Measurements from ENCODE around the gene PIEZO2. TPM values are rescaled to one million over a fixed set of nuclear protein-coding genes. Genes with fewer than 3 reads are reported as not detected.

Gene PIEZO2
- total and polyA plus RNA-seq, 2 experiments from 2014 or later = 24.5 to 70.8 TPM

DNA sequence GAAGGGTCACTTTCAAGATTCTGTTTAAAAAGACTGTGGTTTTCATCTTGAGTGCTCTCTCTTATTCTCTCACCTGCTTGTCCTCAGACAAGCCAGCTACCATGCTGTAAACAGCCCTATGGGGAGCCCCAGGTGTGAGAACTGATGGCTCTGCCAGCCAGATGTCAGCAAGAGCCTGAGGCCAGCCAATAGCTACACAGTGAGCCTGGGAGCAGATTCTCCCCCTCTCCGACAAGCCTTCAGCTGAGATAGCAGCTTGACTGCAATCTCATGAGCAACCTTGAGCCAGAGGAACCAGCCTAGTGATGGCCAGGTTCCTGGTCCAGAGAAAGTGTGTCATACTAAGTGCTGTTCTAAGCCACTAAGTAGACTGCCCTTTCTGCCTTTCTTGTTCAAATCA lies 351.5 kb downstream of the PIEZO2 start:
- TF ChIP-seq EZH2 (IDR thresholded peaks at IDR 0.05; ENCODE audit: borderline replicate concordance) (no peak), EZH2phosphoT487 (IDR thresholded peaks at IDR 0.05; ENCODE audit: low read depth, severe bottlenecking, unreplicated experiment) (no peak)
- TF ChIP-seq, protein P1, sequence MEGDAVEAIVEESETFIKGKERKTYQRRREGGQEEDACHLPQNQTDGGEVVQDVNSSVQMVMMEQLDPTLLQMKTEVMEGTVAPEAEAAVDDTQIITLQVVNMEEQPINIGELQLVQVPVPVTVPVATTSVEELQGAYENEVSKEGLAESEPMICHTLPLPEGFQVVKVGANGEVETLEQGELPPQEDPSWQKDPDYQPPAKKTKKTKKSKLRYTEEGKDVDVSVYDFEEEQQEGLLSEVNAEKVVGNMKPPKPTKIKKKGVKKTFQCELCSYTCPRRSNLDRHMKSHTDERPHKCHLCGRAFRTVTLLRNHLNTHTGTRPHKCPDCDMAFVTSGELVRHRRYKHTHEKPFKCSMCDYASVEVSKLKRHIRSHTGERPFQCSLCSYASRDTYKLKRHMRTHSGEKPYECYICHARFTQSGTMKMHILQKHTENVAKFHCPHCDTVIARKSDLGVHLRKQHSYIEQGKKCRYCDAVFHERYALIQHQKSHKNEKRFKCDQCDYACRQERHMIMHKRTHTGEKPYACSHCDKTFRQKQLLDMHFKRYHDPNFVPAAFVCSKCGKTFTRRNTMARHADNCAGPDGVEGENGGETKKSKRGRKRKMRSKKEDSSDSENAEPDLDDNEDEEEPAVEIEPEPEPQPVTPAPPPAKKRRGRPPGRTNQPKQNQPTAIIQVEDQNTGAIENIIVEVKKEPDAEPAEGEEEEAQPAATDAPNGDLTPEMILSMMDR (IDR thresholded peaks at IDR 0.05; ENCODE audit: poor library complexity) = no peak
- H3K4me2 ChIP-seq = peak overlapping the region; percentile 38

DNA sequence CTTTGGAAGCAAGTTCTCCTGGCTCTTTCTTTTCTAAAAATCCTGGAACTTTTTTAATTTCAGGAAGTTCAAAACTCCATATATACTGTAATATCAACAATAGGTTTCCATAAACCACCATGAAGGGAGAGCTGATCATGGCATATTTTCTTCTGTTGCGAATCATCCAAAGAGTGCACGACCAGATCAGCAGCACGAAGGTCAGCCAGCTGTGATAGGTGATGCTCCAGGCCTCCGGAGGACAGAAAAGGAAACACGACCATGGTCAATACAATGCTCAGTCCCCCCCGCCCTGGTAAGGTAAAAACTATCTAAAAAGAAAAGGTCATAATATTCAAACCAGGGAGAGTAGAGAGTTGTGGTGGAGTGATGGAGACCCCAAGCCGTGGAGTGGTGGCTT lies 354.6 kb downstream of the PIEZO2 start:
- Histone ChIP-seq H3K27ac (no peak overlapping the region), H4K20me1 (ENCODE audit: insufficient read depth, poor library complexity, severe bottlenecking) (no peaks in the 10 kb centered on the region), H3K4me2 (no peak overlapping the region), H3K4me3 (no peak overlapping the region), H3K79me2 (no peaks in the 10 kb centered on the region), H3K27me3 (no peaks in the 10 kb centered on the region), H3K9me2 (replicated peaks; ENCODE audit: insufficient read depth) (no peaks in the 10 kb centered on the region), H3K36me3 (replicated peaks; ENCODE audit: insufficient read depth, low read depth) (no peaks in the 10 kb centered on the region), H3K4me1 (ENCODE audit: insufficient read depth) (peaks cover 29% of the 10 kb centered on the region), H3K9me3 (ENCODE audit: low read depth) (no peaks in the 10 kb centered on the region), H2AFZ (no peak overlapping the region)
- WGBS (ENCODE audit: low lambda C conversion rate, missing lambda C conversion rate) = 83% methylated on average over 7 of the region's 7 CpGs
- no peak for TF ChIP-seq EZH2phosphoT487 (IDR thresholded peaks at IDR 0.05; ENCODE audit: low read depth, severe bottlenecking, unreplicated experiment)
- TF ChIP-seq, protein P1 (IDR thresholded peaks at IDR 0.05; ENCODE audit: poor library complexity) = no peak
- no peak for TF ChIP-seq EZH2 (IDR thresholded peaks at IDR 0.05; ENCODE audit: borderline replicate concordance)
- no peak for DNase-seq (ENCODE audit: low spot score)

More for the DNA sequence above, 351.5 kb downstream of the PIEZO2 start:
- Histone ChIP-seq H4K20me1 (ENCODE audit: insufficient read depth, poor library complexity, severe bottlenecking) (no peaks in the 10 kb centered on the region), H3K4me1 (ENCODE audit: insufficient read depth) (peaks cover 29% of the 10 kb centered on the region), H3K27me3 (no peaks in the 10 kb centered on the region), H3K27ac (peak overlapping the region; percentile 84), H2AFZ (no peak overlapping the region), H3K9me2 (replicated peaks; ENCODE audit: insufficient read depth) (no peaks in the 10 kb centered on the region), H3K4me3 (no peak overlapping the region), H3K36me3 (replicated peaks; ENCODE audit: insufficient read depth, low read depth) (no peaks in the 10 kb centered on the region), H3K9me3 (ENCODE audit: low read depth) (no peaks in the 10 kb centered on the region), H3K79me2 (no peaks in the 10 kb centered on the region)
- no peak for DNase-seq (ENCODE audit: low spot score)
- WGBS (ENCODE audit: low lambda C conversion rate, missing lambda C conversion rate) = 43% methylated on average over 1 of the region's 1 CpG

DNA sequence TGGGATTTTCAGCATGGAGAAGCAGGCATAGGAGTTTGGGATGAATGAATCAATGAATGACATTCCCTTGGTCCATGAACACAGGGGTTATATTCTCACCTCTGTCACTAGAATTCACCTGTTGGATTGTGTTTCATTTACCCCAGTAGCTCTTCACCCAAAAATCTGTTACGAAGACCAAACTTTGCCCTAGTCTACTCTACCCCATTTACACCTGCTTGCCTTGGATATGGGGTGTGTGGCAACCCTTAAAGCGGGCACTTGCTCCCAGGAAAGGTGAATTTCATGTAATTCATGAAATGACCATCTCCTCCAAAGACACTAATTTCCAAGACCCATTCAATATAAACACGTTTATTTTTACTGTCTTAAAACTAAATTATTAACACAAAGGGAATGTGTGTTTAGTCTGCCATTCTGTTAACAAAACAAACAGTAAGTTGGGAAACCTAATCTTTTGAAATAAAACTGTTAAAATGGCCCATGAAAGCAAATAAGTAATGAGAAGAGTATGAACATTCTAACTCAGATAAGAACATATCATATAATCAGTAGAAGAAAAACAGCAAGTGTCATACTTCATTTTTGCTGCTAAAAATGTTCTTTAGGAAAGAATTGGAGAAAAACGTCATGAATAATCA lies 355.5 kb downstream of the PIEZO2 start:
- no peak overlapping the region for H2AFZ ChIP-seq
- no peak overlapping the region for H3K4me2 ChIP-seq
- H3K27me3 ChIP-seq = no peaks in the 10 kb centered on the region
- H3K36me3 ChIP-seq (replicated peaks; ENCODE audit: insufficient read depth, low read depth) = no peaks in the 10 kb centered on the region
- WGBS (ENCODE audit: low lambda C conversion rate, missing lambda C conversion rate) = 68% methylated on average over 4 of the region's 4 CpGs
- DNase-seq (ENCODE audit: low spot score) = no peak
- no peaks in the 10 kb centered on the region for H3K9me3 ChIP-seq (ENCODE audit: low read depth)
- peaks cover 23% of the 10 kb centered on the region for H3K4me1 ChIP-seq (ENCODE audit: insufficient read depth)
- no peaks in the 10 kb centered on the region for H3K79me2 ChIP-seq
- H3K27ac ChIP-seq = no peak overlapping the region
- no peaks in the 10 kb centered on the region for H4K20me1 ChIP-seq (ENCODE audit: insufficient read depth, poor library complexity, severe bottlenecking)
- H3K9me2 ChIP-seq (replicated peaks; ENCODE audit: insufficient read depth) = no peaks in the 10 kb centered on the region
- TF ChIP-seq, protein P1 (IDR thresholded peaks at IDR 0.05; ENCODE audit: poor library complexity) = no peak
- no peak overlapping the region for H3K4me3 ChIP-seq

Data from hepatocyte (in vitro differentiated cells).